Measurements from ENCODE around the gene PKIG. TPM values are rescaled to one million over a fixed set of nuclear protein-coding genes. Genes with fewer than 3 reads are reported as not detected.

Gene PKIG
- total and polyA plus RNA-seq, 10 of the 15 experiments (the other 5 are each of a cell fraction or from before 2014, with no cell fraction given) = 5.7 to 82.3 (median 39.7) TPM

DNA sequence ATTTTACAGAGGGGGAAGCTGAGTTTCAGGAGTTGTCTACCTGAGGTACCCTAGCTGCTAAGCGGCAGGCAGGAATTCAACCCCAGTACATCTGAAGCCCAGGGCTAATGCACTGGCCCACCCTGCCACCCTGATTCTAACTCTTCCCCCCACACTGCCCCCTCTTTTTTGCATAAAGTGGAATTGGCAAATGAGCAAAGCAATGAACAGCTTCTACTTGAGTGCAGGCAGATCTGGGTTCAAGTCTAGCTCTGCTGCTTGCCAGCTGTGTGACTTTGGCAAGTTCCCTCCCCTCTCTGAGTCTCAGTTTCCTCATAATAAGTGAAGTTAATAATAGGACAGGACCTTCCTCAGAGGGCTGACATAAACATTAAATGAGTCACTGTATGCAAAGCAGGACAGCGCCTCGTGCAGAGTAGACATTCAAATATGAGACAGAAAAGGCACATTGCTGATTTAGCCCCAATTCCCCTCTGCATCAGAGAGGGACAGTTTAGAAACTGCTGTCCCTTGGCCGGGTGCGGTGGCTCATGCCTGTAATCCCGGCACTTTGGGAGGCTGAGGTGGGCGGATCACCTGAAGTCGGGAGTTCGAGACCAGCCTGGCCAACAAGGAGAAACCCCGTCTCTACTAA lies 64.4 kb downstream of the PKIG start (continued):
- TF ChIP-seq ETV6 (conservative IDR thresholded peaks at IDR 0.05 in 1 of 2, IDR thresholded peaks at IDR 0.05 in 1 of 2; ENCODE audit: borderline replicate concordance in 1 of 2, low read depth in 1 of 2) = 0 out of 4 replicates have a peak, but pooled peaks of 1 of the 2 experiments have one; percentile 4
- TF ChIP-seq, protein P1, sequence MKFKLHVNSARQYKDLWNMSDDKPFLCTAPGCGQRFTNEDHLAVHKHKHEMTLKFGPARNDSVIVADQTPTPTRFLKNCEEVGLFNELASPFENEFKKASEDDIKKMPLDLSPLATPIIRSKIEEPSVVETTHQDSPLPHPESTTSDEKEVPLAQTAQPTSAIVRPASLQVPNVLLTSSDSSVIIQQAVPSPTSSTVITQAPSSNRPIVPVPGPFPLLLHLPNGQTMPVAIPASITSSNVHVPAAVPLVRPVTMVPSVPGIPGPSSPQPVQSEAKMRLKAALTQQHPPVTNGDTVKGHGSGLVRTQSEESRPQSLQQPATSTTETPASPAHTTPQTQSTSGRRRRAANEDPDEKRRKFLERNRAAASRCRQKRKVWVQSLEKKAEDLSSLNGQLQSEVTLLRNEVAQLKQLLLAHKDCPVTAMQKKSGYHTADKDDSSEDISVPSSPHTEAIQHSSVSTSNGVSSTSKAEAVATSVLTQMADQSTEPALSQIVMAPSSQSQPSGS (IDR thresholded peaks at IDR 0.05; ENCODE audit: low read length) = no peak
- TF ChIP-seq RUNX3 (IDR thresholded peaks at IDR 0.05; ENCODE audit: low read length) = no peak
- TF ChIP-seq TAF1 (IDR thresholded peaks at IDR 0.05; ENCODE audit: borderline replicate concordance, low read depth, low read length) = peak; percentile 38; the same call in 1 of the 2 replicates
- TF ChIP-seq, protein P2, sequence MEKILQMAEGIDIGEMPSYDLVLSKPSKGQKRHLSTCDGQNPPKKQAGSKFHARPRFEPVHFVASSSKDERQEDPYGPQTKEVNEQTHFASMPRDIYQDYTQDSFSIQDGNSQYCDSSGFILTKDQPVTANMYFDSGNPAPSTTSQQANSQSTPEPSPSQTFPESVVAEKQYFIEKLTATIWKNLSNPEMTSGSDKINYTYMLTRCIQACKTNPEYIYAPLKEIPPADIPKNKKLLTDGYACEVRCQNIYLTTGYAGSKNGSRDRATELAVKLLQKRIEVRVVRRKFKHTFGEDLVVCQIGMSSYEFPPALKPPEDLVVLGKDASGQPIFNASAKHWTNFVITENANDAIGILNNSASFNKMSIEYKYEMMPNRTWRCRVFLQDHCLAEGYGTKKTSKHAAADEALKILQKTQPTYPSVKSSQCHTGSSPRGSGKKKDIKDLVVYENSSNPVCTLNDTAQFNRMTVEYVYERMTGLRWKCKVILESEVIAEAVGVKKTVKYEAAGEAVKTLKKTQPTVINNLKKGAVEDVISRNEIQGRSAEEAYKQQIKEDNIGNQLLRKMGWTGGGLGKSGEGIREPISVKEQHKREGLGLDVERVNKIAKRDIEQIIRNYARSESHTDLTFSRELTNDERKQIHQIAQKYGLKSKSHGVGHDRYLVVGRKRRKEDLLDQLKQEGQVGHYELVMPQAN (conservative IDR thresholded peaks at IDR 0.05) = peak; percentile 66
- peak; percentile 97 for TF ChIP-seq ZNF217 (IDR thresholded peaks at IDR 0.05)
- TF ChIP-seq, protein P3, sequence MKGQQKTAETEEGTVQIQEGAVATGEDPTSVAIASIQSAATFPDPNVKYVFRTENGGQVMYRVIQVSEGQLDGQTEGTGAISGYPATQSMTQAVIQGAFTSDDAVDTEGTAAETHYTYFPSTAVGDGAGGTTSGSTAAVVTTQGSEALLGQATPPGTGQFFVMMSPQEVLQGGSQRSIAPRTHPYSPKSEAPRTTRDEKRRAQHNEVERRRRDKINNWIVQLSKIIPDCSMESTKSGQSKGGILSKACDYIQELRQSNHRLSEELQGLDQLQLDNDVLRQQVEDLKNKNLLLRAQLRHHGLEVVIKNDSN (IDR thresholded peaks at IDR 0.05; ENCODE audit: borderline replicate concordance, extremely low read length, insufficient read depth, low read depth, low read length) = no peak
- TF ChIP-seq, protein P4, sequence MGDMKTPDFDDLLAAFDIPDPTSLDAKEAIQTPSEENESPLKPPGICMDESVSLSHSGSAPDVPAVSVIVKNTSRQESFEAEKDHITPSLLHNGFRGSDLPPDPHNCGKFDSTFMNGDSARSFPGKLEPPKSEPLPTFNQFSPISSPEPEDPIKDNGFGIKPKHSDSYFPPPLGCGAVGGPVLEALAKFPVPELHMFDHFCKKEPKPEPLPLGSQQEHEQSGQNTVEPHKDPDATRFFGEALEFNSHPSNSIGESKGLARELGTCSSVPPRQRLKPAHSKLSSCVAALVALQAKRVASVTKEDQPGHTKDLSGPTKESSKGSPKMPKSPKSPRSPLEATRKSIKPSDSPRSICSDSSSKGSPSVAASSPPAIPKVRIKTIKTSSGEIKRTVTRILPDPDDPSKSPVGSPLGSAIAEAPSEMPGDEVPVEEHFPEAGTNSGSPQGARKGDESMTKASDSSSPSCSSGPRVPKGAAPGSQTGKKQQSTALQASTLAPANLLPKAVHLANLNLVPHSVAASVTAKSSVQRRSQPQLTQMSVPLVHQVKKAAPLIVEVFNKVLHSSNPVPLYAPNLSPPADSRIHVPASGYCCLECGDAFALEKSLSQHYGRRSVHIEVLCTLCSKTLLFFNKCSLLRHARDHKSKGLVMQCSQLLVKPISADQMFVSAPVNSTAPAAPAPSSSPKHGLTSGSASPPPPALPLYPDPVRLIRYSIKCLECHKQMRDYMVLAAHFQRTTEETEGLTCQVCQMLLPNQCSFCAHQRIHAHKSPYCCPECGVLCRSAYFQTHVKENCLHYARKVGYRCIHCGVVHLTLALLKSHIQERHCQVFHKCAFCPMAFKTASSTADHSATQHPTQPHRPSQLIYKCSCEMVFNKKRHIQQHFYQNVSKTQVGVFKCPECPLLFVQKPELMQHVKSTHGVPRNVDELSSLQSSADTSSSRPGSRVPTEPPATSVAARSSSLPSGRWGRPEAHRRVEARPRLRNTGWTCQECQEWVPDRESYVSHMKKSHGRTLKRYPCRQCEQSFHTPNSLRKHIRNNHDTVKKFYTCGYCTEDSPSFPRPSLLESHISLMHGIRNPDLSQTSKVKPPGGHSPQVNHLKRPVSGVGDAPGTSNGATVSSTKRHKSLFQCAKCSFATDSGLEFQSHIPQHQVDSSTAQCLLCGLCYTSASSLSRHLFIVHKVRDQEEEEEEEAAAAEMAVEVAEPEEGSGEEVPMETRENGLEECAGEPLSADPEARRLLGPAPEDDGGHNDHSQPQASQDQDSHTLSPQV (IDR thresholded peaks at IDR 0.05) = no peak
- TF ChIP-seq CHD1 (IDR thresholded peaks at IDR 0.05; ENCODE audit: low read depth, low read length) = no peak
- TF ChIP-seq, protein P5, sequence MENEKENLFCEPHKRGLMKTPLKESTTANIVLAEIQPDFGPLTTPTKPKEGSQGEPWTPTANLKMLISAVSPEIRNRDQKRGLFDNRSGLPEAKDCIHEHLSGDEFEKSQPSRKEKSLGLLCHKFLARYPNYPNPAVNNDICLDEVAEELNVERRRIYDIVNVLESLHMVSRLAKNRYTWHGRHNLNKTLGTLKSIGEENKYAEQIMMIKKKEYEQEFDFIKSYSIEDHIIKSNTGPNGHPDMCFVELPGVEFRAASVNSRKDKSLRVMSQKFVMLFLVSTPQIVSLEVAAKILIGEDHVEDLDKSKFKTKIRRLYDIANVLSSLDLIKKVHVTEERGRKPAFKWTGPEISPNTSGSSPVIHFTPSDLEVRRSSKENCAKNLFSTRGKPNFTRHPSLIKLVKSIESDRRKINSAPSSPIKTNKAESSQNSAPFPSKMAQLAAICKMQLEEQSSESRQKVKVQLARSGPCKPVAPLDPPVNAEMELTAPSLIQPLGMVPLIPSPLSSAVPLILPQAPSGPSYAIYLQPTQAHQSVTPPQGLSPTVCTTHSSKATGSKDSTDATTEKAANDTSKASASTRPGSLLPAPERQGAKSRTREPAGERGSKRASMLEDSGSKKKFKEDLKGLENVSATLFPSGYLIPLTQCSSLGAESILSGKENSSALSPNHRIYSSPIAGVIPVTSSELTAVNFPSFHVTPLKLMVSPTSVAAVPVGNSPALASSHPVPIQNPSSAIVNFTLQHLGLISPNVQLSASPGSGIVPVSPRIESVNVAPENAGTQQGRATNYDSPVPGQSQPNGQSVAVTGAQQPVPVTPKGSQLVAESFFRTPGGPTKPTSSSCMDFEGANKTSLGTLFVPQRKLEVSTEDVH (IDR thresholded peaks at IDR 0.05; ENCODE audit: low read depth, partially characterized antibody) = no peak
- TF ChIP-seq RAD21 (IDR thresholded peaks at IDR 0.05; ENCODE audit: insufficient read depth, low read depth, low read length) = no peak
- TF ChIP-seq NBN (IDR thresholded peaks at IDR 0.05) = peak; percentile 69; the same call in 1 of the 2 replicates
- TF ChIP-seq CBX5 (IDR thresholded peaks at IDR 0.05; ENCODE audit: low read depth) = no peak
- no peak for TF ChIP-seq SIN3A (IDR thresholded peaks at IDR 0.05; ENCODE audit: low read depth, low read length)
- TF ChIP-seq KDM1A (IDR thresholded peaks at IDR 0.05; ENCODE audit: borderline replicate concordance) = no peak
- TF ChIP-seq TARDBP (IDR thresholded peaks at IDR 0.05; ENCODE audit: borderline replicate concordance) = 0 out of 2 replicates have a peak, but pooled peaks have one; percentile 43
- TF ChIP-seq NRF1 (conservative IDR thresholded peaks at IDR 0.05; ENCODE audit: low read depth, low read length) = no peak
- peak; percentile 76 for TF ChIP-seq CREM (IDR thresholded peaks at IDR 0.05; ENCODE audit: low read depth)
- TF ChIP-seq HDGF (IDR thresholded peaks at IDR 0.05) = peak; percentile 56; the same call in 1 of the 2 replicates
- TF ChIP-seq POLR2A (IDR thresholded peaks at IDR 0.05; ENCODE audit: low read depth, low read length) = no peak
